ENCODE measurements around the gene NPAS3.

NPAS3 gene

DNA sequence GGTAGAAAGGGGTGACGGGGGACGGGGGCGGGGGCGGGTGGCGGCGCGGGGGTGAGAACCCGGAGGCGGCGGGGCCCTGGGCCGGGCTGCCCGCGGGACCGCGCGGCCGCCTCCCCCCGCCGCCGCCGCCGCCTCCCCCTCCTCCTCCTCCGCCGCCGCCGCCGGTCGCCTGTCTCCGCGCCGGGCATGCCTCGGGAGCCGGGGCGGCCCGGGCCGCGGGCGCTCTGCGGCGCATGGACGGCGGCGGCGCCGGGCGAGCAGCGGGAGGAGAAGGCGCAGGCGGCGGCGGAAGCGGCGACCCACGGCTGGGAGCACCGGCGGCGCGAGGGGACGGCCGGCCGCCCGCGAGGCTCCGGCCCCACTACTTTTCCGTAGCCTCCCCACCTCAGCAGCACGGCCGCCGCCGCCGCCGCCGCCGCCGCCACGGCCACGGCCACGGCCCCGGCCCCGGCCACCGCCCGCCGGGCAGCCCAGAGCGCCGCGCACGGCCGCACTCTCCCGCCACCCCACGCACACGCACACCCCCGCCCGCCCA, at the start of gene NPAS3:
Gene NPAS3 (plus strand): TSS at position 161 of the 535 bp plus-strand sequence.
- DNase-seq = no peak

DNA sequence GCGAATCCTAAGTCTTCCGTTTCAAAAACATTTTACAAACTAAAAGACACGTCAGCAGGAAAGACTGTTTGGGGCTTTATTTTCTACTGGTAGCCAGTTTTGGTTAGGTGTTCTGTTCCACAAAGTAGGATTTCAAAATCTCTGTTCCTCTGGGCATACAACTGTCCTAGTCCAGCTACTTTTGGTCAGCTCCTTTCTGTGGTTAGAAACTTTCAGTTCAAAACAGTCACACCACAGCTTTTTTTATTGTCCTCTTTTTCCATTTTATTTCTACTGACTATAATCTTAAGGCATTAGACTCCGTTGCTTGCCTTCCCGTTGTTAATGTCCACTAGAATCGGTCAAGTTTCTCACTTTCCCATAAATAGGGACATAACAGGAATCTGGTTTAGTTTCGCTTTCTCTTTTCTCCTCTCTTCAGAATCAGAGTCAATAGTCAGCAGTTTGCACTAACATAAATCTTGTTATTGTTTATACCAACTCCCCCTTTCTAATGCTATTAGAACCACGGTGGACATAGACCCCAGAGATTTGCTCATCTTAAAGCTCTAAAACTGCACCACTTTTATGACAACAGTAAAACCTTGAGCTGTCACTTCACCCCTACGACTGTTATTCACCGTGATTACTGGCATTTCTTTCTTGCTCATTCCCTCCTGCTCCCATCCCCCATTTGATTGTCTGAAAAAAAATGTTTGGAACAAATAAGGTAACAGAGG, 41.5 kb upstream of the NPAS3 start:
- no peak for DNase-seq

DNA sequence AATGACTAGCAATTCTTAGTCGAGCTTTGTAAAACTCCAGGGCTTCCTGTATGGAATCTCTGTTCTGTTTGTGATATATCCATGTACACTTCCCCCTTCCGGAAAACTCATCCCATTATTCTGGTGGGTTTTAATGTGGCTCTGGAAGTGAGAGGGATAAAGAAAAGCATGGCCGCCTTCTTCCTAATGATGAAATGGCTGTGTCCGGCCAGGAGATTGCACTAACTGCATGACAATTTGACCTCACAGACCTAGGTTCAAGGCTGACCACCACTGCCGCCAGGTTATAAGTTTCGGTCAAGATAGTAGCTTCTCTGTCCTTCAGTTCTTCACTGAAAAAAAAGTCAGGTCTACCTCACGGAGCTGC, 41.0 kb upstream of the NPAS3 start:
- no peak for DNase-seq

DNA sequence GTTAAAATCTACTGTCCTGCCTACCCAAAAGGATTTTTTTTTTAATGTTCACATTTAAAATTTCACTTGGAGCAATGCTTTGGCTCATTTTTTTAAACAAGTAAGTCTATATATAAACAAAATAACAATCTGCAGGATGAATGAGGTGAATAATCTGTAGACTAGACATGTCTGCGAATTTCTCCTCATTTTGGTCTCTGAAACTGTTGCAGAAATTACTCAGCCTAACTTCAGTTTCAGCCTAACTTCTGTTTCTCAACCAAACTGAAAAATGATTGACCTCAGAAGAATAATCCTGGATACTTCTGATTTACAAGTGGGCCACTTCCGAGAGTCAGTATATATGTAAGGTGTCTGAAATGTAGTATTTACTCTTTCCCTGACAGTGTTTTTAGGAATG, 39.8 kb upstream of the NPAS3 start:
- DNase-seq = no peak

DNA sequence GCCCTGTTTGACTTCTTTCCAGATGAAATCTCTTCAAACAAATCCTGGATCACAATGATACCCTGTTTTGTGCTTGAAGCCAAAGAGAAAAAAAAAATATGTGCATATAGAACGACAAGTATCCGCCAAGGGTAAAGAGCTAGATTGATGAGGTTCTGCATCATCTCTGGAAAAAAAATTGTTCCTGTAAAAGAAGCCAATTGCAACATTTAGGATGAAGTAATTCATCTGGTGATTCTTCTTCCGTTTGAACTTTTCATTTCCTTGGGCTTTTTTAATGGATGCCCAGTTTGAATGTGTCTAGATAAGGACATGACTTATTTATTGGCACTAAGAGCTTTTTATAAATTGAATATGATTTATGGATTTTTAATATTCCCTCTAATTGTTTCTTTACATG, 38.1 kb upstream of the NPAS3 start:
- DNase-seq = no peak

DNA sequence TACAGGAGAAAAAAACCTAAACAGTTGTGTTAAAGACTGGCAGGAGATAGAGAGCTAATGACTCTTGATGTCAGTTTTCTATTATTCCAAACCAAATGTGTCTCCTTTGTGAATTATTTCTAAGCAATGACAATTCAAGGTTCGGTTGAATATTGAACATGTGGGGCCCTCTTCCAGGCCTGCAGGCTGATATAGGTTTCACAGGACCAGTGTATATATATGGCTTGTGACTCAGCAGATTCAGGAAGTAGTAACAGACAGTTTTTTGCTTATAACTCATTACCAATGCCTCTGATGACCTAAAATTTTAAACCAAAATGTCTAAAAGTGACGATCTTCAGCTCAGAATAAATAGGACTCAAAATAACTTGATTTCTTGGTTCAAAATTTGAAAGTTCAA, 33.7 kb upstream of the NPAS3 start:
- DNase-seq = no peak

DNA sequence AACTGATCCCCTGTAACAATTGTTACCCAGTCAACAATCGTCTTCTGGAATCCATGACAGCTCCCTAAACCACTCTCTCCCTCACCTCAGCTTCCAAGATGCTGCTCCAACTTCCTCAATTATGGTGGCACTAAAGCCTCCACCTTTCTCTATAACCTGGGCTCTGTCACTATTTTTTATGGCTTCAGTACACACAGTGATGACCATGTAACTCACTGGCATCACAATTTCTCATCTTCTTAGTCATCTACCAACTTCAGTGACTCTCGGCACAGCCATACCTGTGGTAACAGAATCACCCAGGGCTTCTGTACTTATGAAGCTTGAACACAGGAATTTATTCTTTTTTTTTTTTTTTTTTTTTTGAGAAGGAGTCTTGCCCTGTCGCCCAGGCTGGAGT, 32.0 kb upstream of the NPAS3 start:
- no peak for DNase-seq

DNA sequence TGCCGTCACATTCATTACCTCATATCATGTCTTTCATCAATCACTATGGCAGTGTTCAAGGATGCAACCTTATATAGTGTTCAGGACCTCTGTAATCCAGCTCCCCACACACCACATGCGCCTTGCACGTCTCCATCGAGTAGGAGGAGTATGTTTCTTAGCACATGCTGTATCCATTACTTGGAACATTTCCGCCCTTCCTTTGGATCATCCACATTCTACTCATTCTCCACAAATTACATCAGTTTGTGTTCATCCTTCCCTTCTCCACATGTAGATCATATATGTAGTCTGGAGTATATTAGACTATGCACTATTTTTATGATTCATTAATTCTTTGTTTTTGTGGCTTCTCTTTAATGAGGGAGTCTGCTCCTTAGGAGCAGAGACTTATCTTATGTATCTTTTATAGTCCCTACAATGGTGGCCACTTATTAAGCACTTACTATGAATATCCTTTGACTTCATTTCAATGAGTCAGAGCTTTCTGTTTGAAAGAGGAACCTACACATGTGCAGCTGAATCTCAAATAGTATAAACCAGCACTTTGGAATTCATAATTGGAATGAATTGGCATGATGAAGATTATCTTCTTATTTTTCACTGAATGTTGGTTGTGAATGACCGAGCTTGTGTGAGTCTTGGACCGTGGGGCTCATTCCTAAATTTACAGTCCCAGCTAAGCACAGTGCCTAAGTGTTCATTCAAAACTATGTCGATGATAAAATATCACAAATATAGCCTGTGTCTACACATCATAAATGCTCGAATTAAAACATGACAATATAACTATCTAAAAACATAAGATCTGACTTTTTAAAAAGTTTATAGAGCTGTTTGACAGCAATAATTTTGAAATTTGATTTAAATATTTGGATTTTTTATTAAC, 30.2 kb upstream of the NPAS3 start:
- no peak for DNase-seq

DNA sequence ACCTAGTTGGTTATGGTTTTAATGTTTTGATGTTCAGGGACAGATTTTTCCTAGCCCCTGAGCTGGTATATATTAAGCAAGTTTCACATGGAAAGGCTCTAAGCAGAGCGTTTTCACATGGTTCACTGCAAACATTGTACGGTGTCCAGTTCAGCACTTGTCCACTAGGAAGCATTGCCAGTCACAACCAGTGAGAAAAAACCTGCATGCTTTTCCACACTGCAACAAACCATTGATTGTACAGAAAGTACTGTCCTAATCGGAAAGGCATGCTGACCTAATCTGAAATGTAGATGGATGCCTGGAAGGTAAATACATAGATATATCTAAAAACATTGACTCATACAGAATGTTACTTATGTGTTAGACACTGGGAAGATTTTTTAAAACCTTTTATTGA, 25.0 kb upstream of the NPAS3 start:
- DNase-seq = no peak

DNA sequence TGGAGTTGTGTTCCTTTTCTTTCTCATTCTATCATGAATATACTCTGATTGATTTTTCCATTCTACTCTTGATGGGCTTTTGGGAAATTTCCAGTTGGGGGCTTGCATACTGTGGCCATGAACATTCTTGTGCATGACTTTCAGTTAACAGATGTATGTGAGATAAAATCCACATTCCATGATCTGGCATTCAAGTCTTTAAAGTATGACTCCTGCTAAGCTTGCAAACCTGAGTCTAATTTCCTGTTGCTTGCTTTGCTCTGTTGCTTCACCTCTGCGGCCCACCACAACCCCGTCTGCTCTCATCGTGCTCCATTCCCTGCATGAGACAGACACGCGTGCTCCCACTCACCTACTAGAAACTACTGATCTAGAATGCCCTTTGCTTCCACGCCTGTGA, 24.3 kb upstream of the NPAS3 start:
- no peak for DNase-seq

DNA sequence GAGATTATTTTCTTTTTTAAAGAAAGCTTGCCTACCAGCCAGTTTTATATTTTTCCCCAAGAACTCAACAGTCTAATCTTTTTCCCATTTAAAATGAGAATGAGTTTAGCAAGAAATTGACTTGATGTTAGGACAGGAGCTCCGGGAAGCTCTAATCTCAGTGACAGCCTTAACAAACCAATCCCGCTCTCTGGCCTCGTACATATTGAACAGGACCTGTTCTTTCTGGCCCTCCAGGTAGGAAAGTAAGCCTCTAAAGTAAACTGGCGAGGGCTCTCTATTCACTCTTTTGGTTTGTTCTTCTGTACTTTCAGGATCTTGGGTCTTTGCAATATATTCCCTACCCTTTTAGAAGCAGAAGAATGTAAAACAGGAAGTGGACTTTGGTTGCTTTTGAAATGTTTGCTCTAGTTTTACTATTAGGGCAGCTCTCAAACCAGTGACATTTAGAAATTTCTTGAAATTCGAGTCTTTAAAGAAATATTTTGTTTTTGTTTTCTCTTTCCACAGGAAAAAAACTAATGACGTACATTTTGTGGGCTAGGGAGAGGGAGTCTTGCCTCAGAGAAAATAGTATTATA, 17.9 kb upstream of the NPAS3 start:
- DNase-seq = no peak

DNA sequence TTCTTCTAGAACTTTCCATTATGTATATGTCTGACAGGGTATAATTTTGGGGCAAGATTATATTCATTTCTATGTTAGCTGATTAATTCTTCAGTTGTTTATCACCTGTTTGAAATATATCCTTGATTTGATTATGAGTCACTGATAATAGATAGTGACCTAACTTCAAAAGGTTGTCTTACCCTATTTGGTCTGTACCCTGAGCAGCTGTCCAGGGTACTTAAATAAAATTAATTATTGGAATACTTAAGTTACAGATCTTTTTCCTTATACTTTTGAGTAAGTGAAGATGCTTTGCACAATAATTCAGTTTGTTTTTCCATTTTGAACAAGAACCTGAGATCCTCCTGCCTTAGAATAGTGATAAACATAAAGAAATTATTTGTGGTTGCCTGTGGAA, 13.2 kb upstream of the NPAS3 start:
- no peak for DNase-seq

DNA sequence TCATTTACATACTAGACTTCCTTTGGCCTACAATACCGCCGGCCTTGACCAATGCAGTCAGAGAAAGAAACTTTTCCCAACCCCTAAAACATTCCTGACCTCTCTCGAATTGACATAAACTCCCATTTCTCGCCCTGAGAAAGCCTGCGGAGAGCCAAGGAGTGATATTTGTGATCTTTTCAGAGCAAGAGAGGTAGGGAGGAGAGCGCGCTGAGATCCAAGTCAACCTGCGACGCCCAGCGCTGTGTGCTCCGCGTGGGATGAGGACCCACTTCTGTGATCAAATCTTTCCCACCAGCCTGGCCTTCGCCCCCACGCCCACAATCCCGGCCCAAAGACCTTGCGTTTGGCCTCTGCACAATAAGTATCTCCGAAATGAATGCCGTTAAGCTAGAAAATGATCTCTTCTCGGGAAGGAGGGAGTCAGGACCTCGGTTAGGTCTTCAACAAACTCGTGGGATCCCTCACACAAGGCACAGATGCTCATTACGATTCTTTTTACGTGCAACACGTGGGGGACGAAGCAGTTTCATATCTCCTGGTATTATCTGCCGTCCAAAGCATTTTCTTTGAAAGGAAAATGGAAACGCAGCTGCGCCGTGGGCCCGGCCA, 6.3 kb upstream of the NPAS3 start:
- DNase-seq = no peak

DNA sequence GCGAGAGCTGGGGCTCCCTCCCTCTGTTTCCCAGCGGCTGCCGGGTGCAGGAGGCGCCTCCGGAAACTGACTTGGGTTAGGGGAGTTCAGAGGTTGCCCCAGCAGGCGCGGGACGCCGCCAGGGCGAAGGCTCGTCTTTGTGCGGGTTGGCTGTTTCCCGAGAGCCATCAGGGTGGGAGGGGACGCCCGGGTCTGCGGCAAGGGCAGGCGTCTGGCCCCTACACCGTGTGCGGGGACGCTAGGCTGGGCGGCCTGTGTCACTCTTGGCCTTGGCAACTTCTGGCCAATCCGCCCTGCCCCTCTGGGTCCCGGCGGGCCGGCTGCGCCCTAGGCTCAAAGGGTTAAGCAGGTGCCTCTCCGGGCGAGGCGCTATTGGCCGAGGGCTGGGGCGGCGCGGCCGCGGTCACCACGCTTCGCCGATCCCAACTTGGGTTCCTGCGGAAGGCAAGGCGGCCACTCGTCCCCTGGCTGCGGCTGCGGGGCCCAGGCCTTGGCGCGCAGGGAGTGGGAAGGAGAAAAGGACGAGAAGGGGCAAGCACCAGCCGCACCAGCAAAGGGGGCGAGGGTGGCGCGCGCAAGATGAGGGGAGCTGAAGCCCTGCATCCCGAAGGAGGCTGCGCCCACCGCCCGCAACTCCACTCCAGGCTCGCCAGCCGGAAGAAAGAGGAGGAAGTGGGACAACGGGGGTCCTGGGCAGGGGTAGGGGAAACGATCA, 5.6 kb upstream of the NPAS3 start:
- DNase-seq = no peak

DNA sequence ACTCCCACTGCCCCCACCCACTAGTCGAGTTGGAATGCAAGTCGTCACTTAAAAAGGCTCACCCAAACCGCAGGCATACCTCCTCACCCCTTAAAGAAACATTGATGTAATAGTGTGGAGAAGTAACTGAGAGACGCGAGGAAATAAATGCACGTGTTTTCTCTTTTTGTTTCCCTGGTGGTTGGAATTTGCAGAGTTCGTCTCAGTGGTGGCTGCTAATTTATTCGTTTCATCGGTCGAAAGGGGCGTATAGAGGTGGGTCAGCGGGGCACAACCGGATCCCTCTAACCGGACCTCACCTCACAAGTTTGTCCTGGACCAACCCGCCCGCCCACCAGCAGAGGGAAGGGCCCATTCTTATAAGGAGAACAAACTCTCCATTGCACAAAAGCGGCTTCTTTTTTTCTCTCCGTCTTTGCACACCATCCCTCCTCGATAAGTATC, 5.0 kb upstream of the NPAS3 start:
- no peak for DNase-seq

DNA sequence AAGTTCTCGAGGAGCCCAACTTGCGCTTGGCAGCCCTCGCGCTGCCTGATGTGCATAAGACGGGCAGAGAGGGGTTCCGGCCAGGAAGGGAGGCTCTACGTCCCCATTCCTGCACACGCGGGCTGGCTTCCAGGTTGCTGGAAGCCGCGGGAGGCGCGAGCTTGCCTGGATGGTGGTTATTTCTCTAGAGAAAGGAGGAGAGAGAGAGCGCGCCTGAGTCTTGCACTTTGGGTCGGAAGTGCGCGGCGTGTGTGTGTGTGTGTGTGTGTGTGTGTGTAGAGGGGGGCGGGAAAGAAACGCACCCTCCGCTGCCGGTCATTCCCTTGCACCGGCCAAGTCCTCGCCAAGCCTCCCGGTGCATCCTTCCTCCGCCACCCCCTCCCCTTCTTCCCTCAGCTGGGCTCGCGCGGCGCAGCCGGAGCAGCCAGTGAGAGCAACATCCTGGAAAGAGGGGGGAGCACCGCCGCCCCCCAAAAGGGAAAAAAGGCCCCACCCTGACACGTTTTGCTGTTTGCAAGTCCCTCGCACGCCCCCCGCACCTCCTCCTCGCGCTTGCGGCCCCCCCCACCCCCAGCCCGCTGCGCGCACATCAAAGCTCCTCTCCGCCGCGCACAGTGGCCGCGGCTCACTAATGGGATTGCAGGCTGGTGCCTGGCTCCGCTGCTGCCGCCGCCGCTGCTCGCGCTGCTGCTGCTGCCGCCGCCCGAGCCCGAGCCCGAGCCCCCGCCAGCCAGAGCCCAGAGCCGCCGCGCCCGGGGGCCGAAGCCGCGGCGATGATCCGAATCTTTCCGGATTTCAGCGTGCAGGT, 4.4 kb upstream of the NPAS3 start:
- no peak for DNase-seq

DNA sequence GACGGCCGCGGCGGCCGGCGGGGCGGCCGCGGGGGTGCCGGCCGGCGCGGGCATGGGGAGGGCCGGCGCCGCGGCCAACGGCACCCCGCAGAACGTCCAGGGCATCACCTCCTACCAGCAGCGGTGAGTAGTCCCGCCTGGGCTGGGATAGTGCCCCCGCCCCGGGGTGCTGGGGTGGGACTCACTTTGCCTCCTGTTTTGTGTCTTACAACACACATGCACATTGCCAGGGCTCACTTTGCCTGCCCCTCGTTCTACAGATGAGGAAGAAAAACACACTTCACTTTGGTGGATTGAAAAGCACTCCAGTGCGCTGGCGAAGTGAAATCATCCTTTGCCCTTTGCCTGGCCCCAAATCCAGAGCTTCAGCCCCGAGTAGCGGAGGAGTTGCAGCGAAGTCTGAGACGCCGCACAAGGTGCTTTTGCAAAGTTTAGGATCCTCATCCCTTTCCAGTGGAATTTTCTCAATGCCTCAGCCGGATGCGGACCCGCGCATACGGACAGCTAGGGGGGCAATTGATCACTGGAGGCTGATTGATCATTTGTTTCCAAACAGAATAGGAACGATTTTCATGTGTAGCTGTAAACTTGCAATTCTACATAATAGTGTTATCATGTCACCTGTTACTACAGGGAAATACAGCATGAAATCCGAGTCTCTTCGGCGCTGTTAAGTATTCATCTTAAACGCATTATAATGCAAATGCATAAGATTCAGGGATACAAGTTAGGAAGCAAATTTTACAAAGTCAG, 3.6 kb upstream of the NPAS3 start:
- DNase-seq = no peak

DNA sequence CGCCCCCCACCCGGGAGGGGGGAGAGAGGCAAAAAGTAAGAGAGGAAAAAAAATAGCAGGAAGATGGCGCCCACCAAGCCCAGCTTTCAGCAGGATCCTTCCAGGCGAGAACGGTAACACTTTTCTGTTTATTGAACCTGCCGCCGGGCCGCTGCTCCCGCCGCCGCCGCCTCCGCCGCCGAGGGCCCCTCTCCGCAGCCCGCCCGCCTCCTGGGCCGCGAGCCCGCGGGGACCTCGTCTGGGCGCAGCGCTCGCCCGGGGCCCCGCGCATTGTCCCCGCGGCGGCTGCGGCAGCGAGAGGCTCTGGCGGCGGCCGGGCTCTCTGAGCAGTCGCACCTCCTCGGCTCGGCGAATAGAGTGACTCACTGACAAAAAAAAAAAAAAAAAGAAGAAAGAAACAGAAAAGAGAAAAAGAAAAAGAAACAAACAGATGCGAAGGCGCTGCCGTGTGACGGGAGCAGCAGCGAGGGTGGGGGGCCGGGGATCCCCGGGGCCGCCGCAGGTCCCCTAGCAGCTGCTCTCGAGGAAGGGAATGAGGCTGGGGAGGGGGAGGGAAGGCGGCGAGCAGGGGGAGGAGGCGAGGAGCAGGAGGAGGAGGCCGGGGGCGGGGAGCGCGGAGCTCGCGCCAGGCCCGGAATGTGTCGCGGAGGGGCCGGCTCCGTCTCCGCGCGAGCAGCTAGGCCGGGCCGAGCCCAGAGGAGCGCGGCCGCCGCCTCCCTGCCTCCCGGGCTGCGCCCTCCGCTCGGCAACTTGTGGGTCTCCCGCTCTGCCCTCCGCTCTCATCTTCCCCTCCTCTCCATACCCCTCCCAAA, 781 bp downstream of the NPAS3 start:
- DNase-seq = no peak

DNA sequence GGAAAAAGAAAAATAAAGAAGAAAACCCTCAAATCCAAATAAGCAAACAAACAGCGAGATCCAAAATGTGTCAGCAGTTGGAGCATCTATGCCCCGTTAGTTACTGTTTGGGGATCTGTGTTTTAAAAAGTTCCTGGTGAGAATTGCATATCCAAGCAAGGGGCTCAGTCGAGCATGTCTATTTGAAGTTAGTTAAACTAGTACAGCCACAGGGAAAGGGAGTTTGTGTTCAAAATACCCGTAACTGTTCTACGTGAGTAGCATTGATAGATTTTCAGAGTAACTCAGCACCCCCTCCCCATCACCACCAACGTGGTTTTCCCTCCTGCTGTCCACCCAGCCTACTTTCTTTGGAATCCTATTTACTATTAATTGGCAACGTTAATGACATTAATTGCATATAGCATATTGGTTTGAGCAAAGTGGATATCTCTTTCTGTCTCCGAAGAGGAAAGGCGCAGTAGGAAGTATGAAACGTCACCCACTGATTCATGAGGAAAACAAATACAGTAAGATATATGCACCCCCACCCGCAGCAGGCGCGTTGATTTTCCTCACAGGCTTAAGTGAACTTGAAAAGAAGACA, 1.5 kb downstream of the NPAS3 start:
- no peak for DNase-seq

All from CD4-positive, alpha-beta T cell treated with Interleukin-17A for 1 hour (primary cell).